Neural cell (in vitro differentiated cells): ENCODE data around the gene H6PD. TPM values are rescaled to one million over a fixed set of nuclear protein-coding genes. Genes with fewer than 3 reads are reported as not detected.

Source experiments
- H2AFZ ChIP-seq: fragments of 200-600, 300-800 bp; sonication (generic), shearing (Covaris generic); 2 replicates; pipeline ENCODE4 v1.6.0; 2014; ENCODE audit warnings: low read depth, mild to moderate bottlenecking, antibody characterized with exemption, low read length, moderate library complexity
- H3F3A ChIP-seq: fragments of 200-600 bp; shearing (Covaris generic); 2 replicates; pipeline ENCODE4 v1.6.1; 2016; ENCODE audit warnings: mild to moderate bottlenecking, moderate library complexity, mixed read lengths, antibody characterized with exemption, low read length; ENCODE audit not compliant: insufficient read depth, poor library complexity, severe bottlenecking
- H3K27ac ChIP-seq: fragments of 200-600, 300-800 bp; sonication (generic), shearing (Covaris generic); 2 replicates; pipeline ENCODE4 v1.5.1; 2014; ENCODE audit warnings: mild to moderate bottlenecking, low read length, moderate library complexity
- H3K27me3 ChIP-seq: fragments of 300-800, 200-600 bp; sonication (generic), shearing (Covaris generic); 2 replicates; pipeline ENCODE4 v1.6.0; 2014; ENCODE audit warnings: mild to moderate bottlenecking, low read depth, low read length, moderate library complexity; ENCODE audit not compliant: insufficient read depth
- H3K36me3 ChIP-seq: fragments of 300-800, 200-600 bp; sonication (generic), shearing (Covaris generic); 2 replicates; pipeline ENCODE4 v1.5.1; 2014; ENCODE audit warnings: mild to moderate bottlenecking, antibody characterized with exemption, low read length, moderate library complexity; ENCODE audit not compliant: insufficient read depth
- H3K4me2 ChIP-seq: fragments of 300-800, 200-600 bp; sonication (generic), shearing (Covaris generic); 2 replicates; pipeline ENCODE4 v1.6.0; 2014; ENCODE audit warnings: mild to moderate bottlenecking, low read length
- H3K4me3 ChIP-seq: fragments of 300-800, 200-600 bp; sonication (generic), shearing (Covaris generic); 2 replicates; pipeline ENCODE4 v1.5.1; 2014; ENCODE audit warnings: mild to moderate bottlenecking, low read length, moderate library complexity
- H3K79me2 ChIP-seq: fragments of 200-600 bp; shearing (Covaris generic); replicated peaks from 2 replicates; pipeline ENCODE4 v1.6.0; 2014; ENCODE audit warnings: mild to moderate bottlenecking, low read length, moderate library complexity; ENCODE audit not compliant: insufficient read depth
- H3K9ac ChIP-seq: fragments of 300-800, 200-600 bp; sonication (generic), shearing (Covaris generic); 2 replicates; pipeline ENCODE4 v1.6.1; 2016; ENCODE audit warnings: mild to moderate bottlenecking, low read length, mixed read lengths
- H3K9me2 ChIP-seq: fragments of 200-600 bp; shearing (Covaris generic); 2 replicates; pipeline ENCODE4 v1.6.1; 2016; ENCODE audit warnings: mild to moderate bottlenecking, low read length, mixed read lengths; ENCODE audit not compliant: insufficient read depth
- H3K9me3 ChIP-seq: fragments of 200-600, 300-800 bp; sonication (generic), shearing (Covaris generic); 2 replicates; pipeline ENCODE4 v1.6.1; 2016; ENCODE audit warnings: mild to moderate bottlenecking, mixed run types, low read length, moderate library complexity, mixed read lengths
- H4K20me1 ChIP-seq: fragments of 200-600 bp; shearing (Covaris generic); 2 replicates; pipeline ENCODE4 v1.6.1; 2016; ENCODE audit warnings: mild to moderate bottlenecking, mixed run types; ENCODE audit not compliant: insufficient read depth
- EP300 ChIP-seq: fragments of 450-650 bp; conservative IDR thresholded peaks from 2 replicates; pipeline ENCODE4 v1.6.1; 2014; ENCODE audit warnings: antibody characterized with exemption, mild to moderate bottlenecking, moderate library complexity; ENCODE audit not compliant: poor library complexity, severe bottlenecking
- EZH2 ChIP-seq: fragments of 200-600, 300-800 bp; shearing (Covaris generic), sonication (generic); IDR thresholded peaks from 2 replicates; pipeline ENCODE4 v1.6.1; 2014; ENCODE audit warnings: antibody characterized with exemption, low read length, borderline replicate concordance, mild to moderate bottlenecking; ENCODE audit not compliant: insufficient read depth, poor library complexity, severe bottlenecking
- MXI1 ChIP-seq: fragments of 450-650 bp; conservative IDR thresholded peaks from 2 replicates; pipeline ENCODE4 v1.6.1; 2014; ENCODE audit warnings: antibody characterized with exemption, mild to moderate bottlenecking; ENCODE audit not compliant: poor library complexity, severe bottlenecking
- POLR2AphosphoS5 ChIP-seq: IDR thresholded peaks from 2 replicates; pipeline ENCODE4 v1.6.1; 2012
- RAD21 ChIP-seq: fragments of 450-650 bp; conservative IDR thresholded peaks from 2 replicates; pipeline ENCODE4 v1.6.1; 2014; ENCODE audit warnings: antibody characterized with exemption, mild to moderate bottlenecking, moderate library complexity
- SMC3 ChIP-seq: fragments of 450-650 bp; conservative IDR thresholded peaks from 2 replicates; pipeline ENCODE4 v1.6.1; 2014; ENCODE audit warnings: antibody characterized with exemption, mild to moderate bottlenecking, moderate library complexity; ENCODE audit not compliant: poor library complexity
- TAF1 ChIP-seq: IDR thresholded peaks from 2 replicates; pipeline ENCODE4 v1.6.1; 2012; ENCODE audit warnings: low read depth
- polyA plus RNA-seq: library from polyadenylated mRNA; depleted of rRNA; stranded (reverse); fragments of >200 nt; gene quantifications from 2 replicates; pipeline ENCODE4 v1.2.3, GENCODE V29; 2014
- TF ChIP-seq, protein P1 (sequence below): fragments of 450-650 bp; IDR thresholded peaks from 2 replicates; pipeline ENCODE4 v1.5.1; 2014; ENCODE audit warnings: antibody characterized with exemption, mild to moderate bottlenecking, moderate library complexity; ENCODE audit not compliant: poor library complexity, severe bottlenecking
- TF ChIP-seq, protein P2 (sequence below): IDR thresholded peaks from 2 replicates; pipeline ENCODE4 v1.6.1; 2012; ENCODE audit warnings: borderline replicate concordance

The H6PD gene
- polyA plus RNA-seq, 1 donor from 2014 or later, result 4.6 TPM

DNA sequence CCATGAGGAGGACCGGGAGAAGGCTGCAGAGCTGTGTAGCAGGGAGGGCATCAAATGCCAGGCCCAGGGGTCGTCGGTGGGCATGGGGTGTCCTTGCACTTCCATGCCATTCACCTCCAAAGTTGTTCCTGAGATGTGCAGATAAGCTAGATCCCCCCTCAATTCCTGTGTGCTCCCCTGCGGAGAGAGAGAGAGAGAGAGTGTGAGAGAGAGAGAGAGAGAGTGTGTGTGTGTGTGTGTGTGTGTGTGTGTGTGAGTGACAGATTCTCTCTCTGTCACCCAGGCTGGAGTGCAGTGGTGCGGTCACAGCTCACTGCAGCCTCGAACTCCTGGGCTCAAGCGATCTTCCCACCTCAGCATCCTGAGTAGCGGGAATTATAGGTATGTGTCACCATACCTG lies 74.5 kb downstream of the H6PD start:
- TF ChIP-seq POLR2AphosphoS5 (no peak), EZH2 (no peak), EP300 (no peak), MXI1 (no peak), SMC3 (no peak), TAF1 (no peak), RAD21 (no peak)
- TF ChIP-seq, protein P1, sequence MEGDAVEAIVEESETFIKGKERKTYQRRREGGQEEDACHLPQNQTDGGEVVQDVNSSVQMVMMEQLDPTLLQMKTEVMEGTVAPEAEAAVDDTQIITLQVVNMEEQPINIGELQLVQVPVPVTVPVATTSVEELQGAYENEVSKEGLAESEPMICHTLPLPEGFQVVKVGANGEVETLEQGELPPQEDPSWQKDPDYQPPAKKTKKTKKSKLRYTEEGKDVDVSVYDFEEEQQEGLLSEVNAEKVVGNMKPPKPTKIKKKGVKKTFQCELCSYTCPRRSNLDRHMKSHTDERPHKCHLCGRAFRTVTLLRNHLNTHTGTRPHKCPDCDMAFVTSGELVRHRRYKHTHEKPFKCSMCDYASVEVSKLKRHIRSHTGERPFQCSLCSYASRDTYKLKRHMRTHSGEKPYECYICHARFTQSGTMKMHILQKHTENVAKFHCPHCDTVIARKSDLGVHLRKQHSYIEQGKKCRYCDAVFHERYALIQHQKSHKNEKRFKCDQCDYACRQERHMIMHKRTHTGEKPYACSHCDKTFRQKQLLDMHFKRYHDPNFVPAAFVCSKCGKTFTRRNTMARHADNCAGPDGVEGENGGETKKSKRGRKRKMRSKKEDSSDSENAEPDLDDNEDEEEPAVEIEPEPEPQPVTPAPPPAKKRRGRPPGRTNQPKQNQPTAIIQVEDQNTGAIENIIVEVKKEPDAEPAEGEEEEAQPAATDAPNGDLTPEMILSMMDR, result no peak
- TF ChIP-seq, protein P2, sequence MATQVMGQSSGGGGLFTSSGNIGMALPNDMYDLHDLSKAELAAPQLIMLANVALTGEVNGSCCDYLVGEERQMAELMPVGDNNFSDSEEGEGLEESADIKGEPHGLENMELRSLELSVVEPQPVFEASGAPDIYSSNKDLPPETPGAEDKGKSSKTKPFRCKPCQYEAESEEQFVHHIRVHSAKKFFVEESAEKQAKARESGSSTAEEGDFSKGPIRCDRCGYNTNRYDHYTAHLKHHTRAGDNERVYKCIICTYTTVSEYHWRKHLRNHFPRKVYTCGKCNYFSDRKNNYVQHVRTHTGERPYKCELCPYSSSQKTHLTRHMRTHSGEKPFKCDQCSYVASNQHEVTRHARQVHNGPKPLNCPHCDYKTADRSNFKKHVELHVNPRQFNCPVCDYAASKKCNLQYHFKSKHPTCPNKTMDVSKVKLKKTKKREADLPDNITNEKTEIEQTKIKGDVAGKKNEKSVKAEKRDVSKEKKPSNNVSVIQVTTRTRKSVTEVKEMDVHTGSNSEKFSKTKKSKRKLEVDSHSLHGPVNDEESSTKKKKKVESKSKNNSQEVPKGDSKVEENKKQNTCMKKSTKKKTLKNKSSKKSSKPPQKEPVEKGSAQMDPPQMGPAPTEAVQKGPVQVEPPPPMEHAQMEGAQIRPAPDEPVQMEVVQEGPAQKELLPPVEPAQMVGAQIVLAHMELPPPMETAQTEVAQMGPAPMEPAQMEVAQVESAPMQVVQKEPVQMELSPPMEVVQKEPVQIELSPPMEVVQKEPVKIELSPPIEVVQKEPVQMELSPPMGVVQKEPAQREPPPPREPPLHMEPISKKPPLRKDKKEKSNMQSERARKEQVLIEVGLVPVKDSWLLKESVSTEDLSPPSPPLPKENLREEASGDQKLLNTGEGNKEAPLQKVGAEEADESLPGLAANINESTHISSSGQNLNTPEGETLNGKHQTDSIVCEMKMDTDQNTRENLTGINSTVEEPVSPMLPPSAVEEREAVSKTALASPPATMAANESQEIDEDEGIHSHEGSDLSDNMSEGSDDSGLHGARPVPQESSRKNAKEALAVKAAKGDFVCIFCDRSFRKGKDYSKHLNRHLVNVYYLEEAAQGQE, result no peak
- no peak overlapping the region for H3K27ac ChIP-seq
- H3K79me2 ChIP-seq, result no peaks in the 10 kb centered on the region

GRCh38 chr1:9309991-9310390 lies 75.4 kb downstream of the H6PD start:
- Histone ChIP-seq H3K27ac (no peak overlapping the region), H3K9me2 (no peaks in the 10 kb centered on the region), H3K9me3 (no peaks in the 10 kb centered on the region), H3F3A (no peaks in the 10 kb centered on the region), H3K9ac (no peak overlapping the region), H3K4me3 (no peak overlapping the region), H3K27me3 (no peaks in the 10 kb centered on the region), H3K4me2 (no peak overlapping the region), H2AFZ (no peak overlapping the region), H3K79me2 (no peaks in the 10 kb centered on the region), H3K36me3 (no peaks in the 10 kb centered on the region), H4K20me1 (no peaks in the 10 kb centered on the region)
- no peak for TF ChIP-seq MXI1
- TF ChIP-seq, protein P1, result no peak
- TF ChIP-seq POLR2AphosphoS5, result no peak
- no peak for TF ChIP-seq TAF1
- TF ChIP-seq EZH2, result no peak
- TF ChIP-seq SMC3, result no peak
- TF ChIP-seq EP300, result no peak
- TF ChIP-seq RAD21, result no peak
- TF ChIP-seq, protein P2, result no peak

More for the DNA sequence above, 74.5 kb downstream of the H6PD start:
- no peaks in the 10 kb centered on the region for H3K9me3 ChIP-seq
- H3K27me3 ChIP-seq, result no peaks in the 10 kb centered on the region
- no peaks in the 10 kb centered on the region for H3K36me3 ChIP-seq
- no peaks in the 10 kb centered on the region for H3K9me2 ChIP-seq
- H3F3A ChIP-seq, result no peaks in the 10 kb centered on the region
- no peak overlapping the region for H3K4me2 ChIP-seq
- no peak overlapping the region for H3K9ac ChIP-seq
- no peak overlapping the region for H3K4me3 ChIP-seq
- no peaks in the 10 kb centered on the region for H4K20me1 ChIP-seq
- no peak overlapping the region for H2AFZ ChIP-seq
